Ishikawa (cell line): ENCODE data around the gene IL36A.

Experiments
- CEBPB ChIP-seq: IDR thresholded peaks from 2 replicates; pipeline ENCODE4 v1.6.1; 2012
- CREB1 ChIP-seq: IDR thresholded peaks from 2 replicates; pipeline ENCODE4 v1.6.1; 2012; ENCODE audit warnings: low read depth
- EGR1 ChIP-seq: IDR thresholded peaks from 2 replicates; pipeline ENCODE4 v1.6.1; 2012
- EP300 ChIP-seq: IDR thresholded peaks from 2 replicates; pipeline ENCODE4 v1.6.1; 2012; ENCODE audit warnings: borderline replicate concordance
- FOXM1 ChIP-seq: IDR thresholded peaks from 2 replicates; pipeline ENCODE4 v1.6.1; 2012; ENCODE audit warnings: low read depth, borderline replicate concordance
- MAX ChIP-seq: IDR thresholded peaks from 2 replicates; pipeline ENCODE4 v1.6.1; 2012
- NFIC ChIP-seq: IDR thresholded peaks from 2 replicates; pipeline ENCODE4 v1.6.1; 2012
- RAD21 ChIP-seq: IDR thresholded peaks from 2 replicates; pipeline ENCODE4 v1.6.1; 2012; ENCODE audit warnings: low read depth
- REST ChIP-seq: IDR thresholded peaks from 2 replicates; pipeline ENCODE4 v1.6.1; 2012; ENCODE audit warnings: low read depth, mild to moderate bottlenecking
- TAF1 ChIP-seq: IDR thresholded peaks from 2 replicates; pipeline ENCODE4 v1.6.1; 2012; ENCODE audit warnings: low read depth, mild to moderate bottlenecking
- TCF12 ChIP-seq: IDR thresholded peaks from 2 replicates; pipeline ENCODE4 v1.6.1; 2012; ENCODE audit warnings: low read depth
- TEAD4 ChIP-seq: IDR thresholded peaks from 2 replicates; pipeline ENCODE4 v1.6.1; 2012
- USF1 ChIP-seq: IDR thresholded peaks from 2 replicates; pipeline ENCODE4 v1.6.1; 2012
- YY1 ChIP-seq: IDR thresholded peaks from 2 replicates; pipeline ENCODE4 v1.6.1; 2012; ENCODE audit warnings: low read depth
- ZBTB7A ChIP-seq: IDR thresholded peaks from 2 replicates; pipeline ENCODE4 v1.6.1; 2012; ENCODE audit warnings: low read depth

The IL36A gene

GRCh38 chr2:112979731-112980130, 25.5 kb upstream of the IL36A start:
- TF ChIP-seq CEBPB (no peak), CREB1 (no peak), EGR1 (no peak), TEAD4 (no peak), YY1 (no peak), TAF1 (no peak), TCF12 (no peak), USF1 (no peak), RAD21 (no peak), REST (no peak), FOXM1 (no peak), EP300 (no peak), NFIC (no peak), ZBTB7A (no peak), MAX (no peak)

GRCh38 chr2:112980537-112980936, 24.7 kb upstream of the IL36A start:
- TF ChIP-seq REST: no peak
- TF ChIP-seq YY1: no peak
- TF ChIP-seq MAX: no peak
- TF ChIP-seq EGR1: no peak
- no peak for TF ChIP-seq NFIC
- no peak for TF ChIP-seq USF1
- no peak for TF ChIP-seq TAF1
- no peak for TF ChIP-seq TEAD4

- TF ChIP-seq EGR1: no peak
Measured at GRCh38 chr2:112985090-112985489, 20.2 kb upstream of the IL36A start.

- TF ChIP-seq TEAD4: no peak
- no peak for TF ChIP-seq USF1
- TF ChIP-seq FOXM1: no peak
- TF ChIP-seq YY1: no peak
- no peak for TF ChIP-seq MAX
- no peak for TF ChIP-seq EGR1
- TF ChIP-seq NFIC: no peak
- TF ChIP-seq CEBPB: no peak
- no peak for TF ChIP-seq ZBTB7A
- TF ChIP-seq CREB1: no peak
- no peak for TF ChIP-seq TAF1
- TF ChIP-seq EP300: no peak
- TF ChIP-seq TCF12: no peak
- TF ChIP-seq REST: no peak
- no peak for TF ChIP-seq RAD21
Measured at GRCh38 chr2:112989611-112990010, 15.6 kb upstream of the IL36A start.

- TF ChIP-seq ZBTB7A (no peak), USF1 (no peak)
Measured at GRCh38 chr2:112993831-112994230, 11.4 kb upstream of the IL36A start.
